Measurements from ENCODE around the gene DAPK3.

The DAPK3 gene

DNA sequence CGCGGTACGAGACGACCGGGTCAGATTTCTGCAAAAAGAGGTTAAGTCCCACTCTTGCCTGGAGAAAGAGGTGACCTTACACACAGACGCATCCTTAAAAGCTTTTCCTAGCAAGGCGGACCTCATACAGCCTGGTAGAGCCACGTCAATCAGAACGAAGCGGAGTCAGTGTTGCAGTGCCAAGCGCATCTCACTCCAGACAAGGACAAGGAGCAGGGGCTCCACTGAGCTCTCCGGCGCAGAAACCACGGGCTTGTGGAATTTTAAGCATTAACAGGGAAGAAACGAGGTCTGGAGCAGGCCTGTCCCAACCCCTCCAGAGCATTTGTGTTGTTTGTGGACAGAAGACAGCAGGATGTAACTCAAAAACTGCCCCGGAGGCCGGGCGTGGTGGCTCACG is 7.2 kb upstream of the DAPK3 start:
- ATAC-seq, result no peak
- TF ChIP-seq ZNF70 (CRISPR knock-in tag; IDR thresholded peaks at IDR 0.05), result no peak
- no peak for TF ChIP-seq ZNF565 (CRISPR knock-in tag; conservative IDR thresholded peaks at IDR 0.05; ENCODE audit: low read depth)
- TF ChIP-seq ISL1 (CRISPR knock-in tag; IDR thresholded peaks at IDR 0.05), result no peak
- TF ChIP-seq BACH2 (CRISPR knock-in tag; IDR thresholded peaks at IDR 0.05; ENCODE audit: borderline replicate concordance), result no peak
- TF ChIP-seq OSR1 (CRISPR knock-in tag; IDR thresholded peaks at IDR 0.05), result no peak
- TF ChIP-seq CSDC2 (CRISPR knock-in tag; IDR thresholded peaks at IDR 0.05), result no peak
- TF ChIP-seq, protein P1, sequence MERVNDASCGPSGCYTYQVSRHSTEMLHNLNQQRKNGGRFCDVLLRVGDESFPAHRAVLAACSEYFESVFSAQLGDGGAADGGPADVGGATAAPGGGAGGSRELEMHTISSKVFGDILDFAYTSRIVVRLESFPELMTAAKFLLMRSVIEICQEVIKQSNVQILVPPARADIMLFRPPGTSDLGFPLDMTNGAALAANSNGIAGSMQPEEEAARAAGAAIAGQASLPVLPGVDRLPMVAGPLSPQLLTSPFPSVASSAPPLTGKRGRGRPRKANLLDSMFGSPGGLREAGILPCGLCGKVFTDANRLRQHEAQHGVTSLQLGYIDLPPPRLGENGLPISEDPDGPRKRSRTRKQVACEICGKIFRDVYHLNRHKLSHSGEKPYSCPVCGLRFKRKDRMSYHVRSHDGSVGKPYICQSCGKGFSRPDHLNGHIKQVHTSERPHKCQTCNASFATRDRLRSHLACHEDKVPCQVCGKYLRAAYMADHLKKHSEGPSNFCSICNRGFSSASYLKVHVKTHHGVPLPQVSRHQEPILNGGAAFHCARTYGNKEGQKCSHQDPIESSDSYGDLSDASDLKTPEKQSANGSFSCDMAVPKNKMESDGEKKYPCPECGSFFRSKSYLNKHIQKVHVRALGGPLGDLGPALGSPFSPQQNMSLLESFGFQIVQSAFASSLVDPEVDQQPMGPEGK (CRISPR knock-in tag; IDR thresholded peaks at IDR 0.05; ENCODE audit: borderline replicate concordance), result no peak
- no peak for TF ChIP-seq ARNTL (CRISPR knock-in tag; IDR thresholded peaks at IDR 0.05; ENCODE audit: borderline replicate concordance, low read depth)
- no peak for TF ChIP-seq ZFP30 (CRISPR knock-in tag; IDR thresholded peaks at IDR 0.05)
- TF ChIP-seq, protein P2, sequence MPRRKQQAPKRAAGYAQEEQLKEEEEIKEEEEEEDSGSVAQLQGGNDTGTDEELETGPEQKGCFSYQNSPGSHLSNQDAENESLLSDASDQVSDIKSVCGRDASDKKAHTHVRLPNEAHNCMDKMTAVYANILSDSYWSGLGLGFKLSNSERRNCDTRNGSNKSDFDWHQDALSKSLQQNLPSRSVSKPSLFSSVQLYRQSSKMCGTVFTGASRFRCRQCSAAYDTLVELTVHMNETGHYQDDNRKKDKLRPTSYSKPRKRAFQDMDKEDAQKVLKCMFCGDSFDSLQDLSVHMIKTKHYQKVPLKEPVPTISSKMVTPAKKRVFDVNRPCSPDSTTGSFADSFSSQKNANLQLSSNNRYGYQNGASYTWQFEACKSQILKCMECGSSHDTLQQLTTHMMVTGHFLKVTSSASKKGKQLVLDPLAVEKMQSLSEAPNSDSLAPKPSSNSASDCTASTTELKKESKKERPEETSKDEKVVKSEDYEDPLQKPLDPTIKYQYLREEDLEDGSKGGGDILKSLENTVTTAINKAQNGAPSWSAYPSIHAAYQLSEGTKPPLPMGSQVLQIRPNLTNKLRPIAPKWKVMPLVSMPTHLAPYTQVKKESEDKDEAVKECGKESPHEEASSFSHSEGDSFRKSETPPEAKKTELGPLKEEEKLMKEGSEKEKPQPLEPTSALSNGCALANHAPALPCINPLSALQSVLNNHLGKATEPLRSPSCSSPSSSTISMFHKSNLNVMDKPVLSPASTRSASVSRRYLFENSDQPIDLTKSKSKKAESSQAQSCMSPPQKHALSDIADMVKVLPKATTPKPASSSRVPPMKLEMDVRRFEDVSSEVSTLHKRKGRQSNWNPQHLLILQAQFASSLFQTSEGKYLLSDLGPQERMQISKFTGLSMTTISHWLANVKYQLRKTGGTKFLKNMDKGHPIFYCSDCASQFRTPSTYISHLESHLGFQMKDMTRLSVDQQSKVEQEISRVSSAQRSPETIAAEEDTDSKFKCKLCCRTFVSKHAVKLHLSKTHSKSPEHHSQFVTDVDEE (CRISPR knock-in tag; IDR thresholded peaks at IDR 0.05), result no peak
- TF ChIP-seq TOX (CRISPR knock-in tag; IDR thresholded peaks at IDR 0.05; ENCODE audit: borderline replicate concordance), result no peak
- TF ChIP-seq TCF4 (CRISPR knock-in tag; IDR thresholded peaks at IDR 0.05; ENCODE audit: borderline replicate concordance), result no peak
- no peak for TF ChIP-seq GLIS3 (CRISPR knock-in tag; IDR thresholded peaks at IDR 0.05)
- TF ChIP-seq ZNF8 (CRISPR knock-in tag; IDR thresholded peaks at IDR 0.05), result no peak
- TF ChIP-seq, protein P3, sequence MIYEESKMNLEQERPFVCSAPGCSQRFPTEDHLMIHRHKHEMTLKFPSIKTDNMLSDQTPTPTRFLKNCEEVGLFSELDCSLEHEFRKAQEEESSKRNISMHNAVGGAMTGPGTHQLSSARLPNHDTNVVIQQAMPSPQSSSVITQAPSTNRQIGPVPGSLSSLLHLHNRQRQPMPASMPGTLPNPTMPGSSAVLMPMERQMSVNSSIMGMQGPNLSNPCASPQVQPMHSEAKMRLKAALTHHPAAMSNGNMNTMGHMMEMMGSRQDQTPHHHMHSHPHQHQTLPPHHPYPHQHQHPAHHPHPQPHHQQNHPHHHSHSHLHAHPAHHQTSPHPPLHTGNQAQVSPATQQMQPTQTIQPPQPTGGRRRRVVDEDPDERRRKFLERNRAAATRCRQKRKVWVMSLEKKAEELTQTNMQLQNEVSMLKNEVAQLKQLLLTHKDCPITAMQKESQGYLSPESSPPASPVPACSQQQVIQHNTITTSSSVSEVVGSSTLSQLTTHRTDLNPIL (CRISPR knock-in tag; IDR thresholded peaks at IDR 0.05; ENCODE audit: low read depth), result no peak
- TF ChIP-seq RARB (CRISPR knock-in tag; IDR thresholded peaks at IDR 0.05), result no peak
- TF ChIP-seq, protein P4, sequence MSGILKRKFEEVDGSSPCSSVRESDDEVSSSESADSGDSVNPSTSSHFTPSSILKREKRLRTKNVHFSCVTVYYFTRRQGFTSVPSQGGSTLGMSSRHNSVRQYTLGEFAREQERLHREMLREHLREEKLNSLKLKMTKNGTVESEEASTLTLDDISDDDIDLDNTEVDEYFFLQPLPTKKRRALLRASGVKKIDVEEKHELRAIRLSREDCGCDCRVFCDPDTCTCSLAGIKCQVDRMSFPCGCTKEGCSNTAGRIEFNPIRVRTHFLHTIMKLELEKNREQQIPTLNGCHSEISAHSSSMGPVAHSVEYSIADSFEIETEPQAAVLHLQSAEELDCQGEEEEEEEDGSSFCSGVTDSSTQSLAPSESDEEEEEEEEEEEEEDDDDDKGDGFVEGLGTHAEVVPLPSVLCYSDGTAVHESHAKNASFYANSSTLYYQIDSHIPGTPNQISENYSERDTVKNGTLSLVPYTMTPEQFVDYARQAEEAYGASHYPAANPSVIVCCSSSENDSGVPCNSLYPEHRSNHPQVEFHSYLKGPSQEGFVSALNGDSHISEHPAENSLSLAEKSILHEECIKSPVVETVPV (CRISPR knock-in tag; IDR thresholded peaks at IDR 0.05), result no peak
- TF ChIP-seq, protein P5, sequence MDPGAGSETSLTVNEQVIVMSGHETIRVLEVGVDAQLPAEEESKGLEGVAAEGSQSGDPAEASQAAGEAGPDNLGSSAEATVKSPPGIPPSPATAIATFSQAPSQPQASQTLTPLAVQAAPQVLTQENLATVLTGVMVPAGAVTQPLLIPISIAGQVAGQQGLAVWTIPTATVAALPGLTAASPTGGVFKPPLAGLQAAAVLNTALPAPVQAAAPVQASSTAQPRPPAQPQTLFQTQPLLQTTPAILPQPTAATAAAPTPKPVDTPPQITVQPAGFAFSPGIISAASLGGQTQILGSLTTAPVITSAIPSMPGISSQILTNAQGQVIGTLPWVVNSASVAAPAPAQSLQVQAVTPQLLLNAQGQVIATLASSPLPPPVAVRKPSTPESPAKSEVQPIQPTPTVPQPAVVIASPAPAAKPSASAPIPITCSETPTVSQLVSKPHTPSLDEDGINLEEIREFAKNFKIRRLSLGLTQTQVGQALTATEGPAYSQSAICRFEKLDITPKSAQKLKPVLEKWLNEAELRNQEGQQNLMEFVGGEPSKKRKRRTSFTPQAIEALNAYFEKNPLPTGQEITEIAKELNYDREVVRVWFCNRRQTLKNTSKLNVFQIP (CRISPR knock-in tag; IDR thresholded peaks at IDR 0.05; ENCODE audit: borderline replicate concordance, low read depth), result no peak
- TF ChIP-seq SNAI2 (CRISPR knock-in tag; IDR thresholded peaks at IDR 0.05), result no peak

DNA sequence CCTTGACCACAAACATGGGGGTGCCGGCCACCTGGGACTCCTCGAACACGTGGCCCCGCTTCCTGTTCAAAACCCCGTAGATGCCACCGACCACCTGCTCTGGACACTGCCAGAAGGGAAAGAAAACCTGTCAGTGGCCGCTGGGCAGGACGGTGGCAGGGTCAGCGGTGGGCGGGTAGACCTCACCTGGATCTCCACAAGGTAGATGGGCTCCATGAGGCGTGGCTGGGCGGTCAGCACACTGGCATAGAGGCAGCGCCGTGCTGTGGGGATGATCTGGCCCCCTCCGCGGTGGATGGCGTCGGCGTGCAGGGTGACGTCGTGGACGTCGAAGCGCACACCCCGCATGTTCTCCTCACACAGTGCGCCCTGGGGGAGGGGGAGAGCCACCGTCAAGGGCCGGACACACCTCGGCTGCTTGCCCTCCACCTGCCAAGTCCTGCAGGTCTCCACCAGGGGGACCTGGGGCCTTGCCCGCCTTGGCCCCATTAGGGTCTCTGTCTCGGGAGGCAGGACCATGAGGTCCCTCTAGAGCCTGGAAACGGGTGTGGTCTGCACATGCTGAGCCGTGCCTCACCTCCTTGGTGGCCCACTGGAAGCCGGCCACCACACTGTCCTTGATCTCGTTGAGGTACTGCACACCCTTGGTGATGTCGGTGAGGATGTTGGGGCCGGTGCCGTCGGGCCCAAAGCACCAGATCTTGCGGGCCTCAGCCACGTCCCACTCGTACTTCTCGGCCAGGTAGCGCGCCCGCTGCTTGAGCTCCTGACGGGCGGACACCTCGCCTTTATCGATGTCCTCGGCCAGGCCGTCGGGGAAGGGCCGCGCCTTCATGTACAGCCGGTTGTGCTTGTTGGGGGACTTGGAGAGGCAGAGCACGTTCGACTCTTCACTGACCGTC is 6.6 kb upstream of the DAPK3 start:
- no peak for TF ChIP-seq ZNF8 (CRISPR knock-in tag; IDR thresholded peaks at IDR 0.05)
- TF ChIP-seq, protein P5 (CRISPR knock-in tag; IDR thresholded peaks at IDR 0.05; ENCODE audit: borderline replicate concordance, low read depth), result no peak
- TF ChIP-seq ZNF70 (CRISPR knock-in tag; IDR thresholded peaks at IDR 0.05), result no peak
- TF ChIP-seq, protein P2 (CRISPR knock-in tag; IDR thresholded peaks at IDR 0.05), result no peak
- no peak for TF ChIP-seq GLIS3 (CRISPR knock-in tag; IDR thresholded peaks at IDR 0.05)
- no peak for TF ChIP-seq TOX (CRISPR knock-in tag; IDR thresholded peaks at IDR 0.05; ENCODE audit: borderline replicate concordance)
- no peak for TF ChIP-seq RARB (CRISPR knock-in tag; IDR thresholded peaks at IDR 0.05)
- TF ChIP-seq ZC3H10 (CRISPR knock-in tag; IDR thresholded peaks at IDR 0.05), result no peak
- no peak for TF ChIP-seq CSDC2 (CRISPR knock-in tag; IDR thresholded peaks at IDR 0.05)
- no peak for TF ChIP-seq TCF4 (CRISPR knock-in tag; IDR thresholded peaks at IDR 0.05; ENCODE audit: borderline replicate concordance)
- TF ChIP-seq ISL1 (CRISPR knock-in tag; IDR thresholded peaks at IDR 0.05), result no peak
- TF ChIP-seq OSR1 (CRISPR knock-in tag; IDR thresholded peaks at IDR 0.05), result no peak

More for the DNA sequence above, 6.6 kb upstream of the DAPK3 start:
- no peak for ATAC-seq
